Measurements from ENCODE around the gene PTPN23.
A peak's percentile ranks its signal among the peaks of the same experiment; 100 is the strongest.

PTPN23 gene

DNA sequence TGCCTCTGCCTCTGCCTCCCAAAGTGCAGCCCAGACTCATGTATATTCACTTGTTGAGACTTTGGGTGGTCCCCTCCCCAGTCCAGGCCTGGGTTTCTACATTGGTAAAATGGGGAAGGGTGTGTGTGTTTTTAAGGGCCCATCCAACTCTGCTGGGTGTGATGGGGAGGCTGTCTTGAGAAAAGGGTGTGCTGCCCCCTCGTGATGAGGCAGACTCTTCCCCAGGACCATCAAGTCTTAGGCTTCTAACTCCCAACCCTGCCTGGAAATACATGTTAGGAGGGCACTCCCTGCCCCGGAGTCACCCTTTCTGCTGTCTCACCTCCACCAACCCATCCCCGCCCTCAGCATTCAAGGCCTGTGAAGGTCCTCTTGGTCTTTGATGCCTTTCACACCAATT lies 4.4 kb upstream of the PTPN23 start:
- no peak for DNase-seq

DNA sequence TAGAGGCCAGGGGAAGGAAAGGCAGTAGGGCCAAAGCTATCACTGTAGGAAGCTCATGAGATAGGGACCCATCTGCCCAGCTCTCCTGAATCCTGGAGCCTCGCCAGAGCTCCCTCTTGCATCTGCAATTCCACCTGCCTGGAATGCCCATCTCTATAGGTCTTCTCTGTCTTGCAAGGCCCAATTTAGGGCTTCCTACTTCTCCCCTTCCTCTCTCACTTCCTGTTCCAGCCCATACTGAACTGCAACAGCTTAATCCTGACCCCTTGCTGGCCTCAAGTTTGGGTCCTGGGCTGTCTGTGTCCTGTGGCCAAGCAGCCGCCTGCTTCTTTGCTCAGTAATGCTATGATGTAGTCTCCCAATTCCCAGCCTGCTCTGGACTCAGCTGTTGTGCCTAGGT lies 3.6 kb upstream of the PTPN23 start:
- no peak for DNase-seq

DNA sequence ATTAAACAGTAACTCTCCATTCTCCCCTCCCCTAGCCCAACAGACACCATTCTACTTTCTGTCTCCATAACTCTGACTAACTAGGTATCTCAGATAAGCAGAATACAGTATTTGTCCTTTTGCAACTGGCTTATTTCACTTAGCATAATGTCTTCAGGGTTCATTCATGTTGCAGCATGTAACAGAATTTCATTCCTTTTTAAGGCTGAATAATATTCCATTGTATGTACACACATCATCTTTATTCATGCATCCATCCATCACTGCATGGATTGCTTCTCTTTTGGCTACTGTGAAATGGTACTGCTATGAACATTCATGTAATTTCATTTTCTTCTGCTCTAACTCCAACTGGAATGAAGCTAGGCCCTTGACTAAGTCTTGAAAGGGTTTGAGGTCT lies 2.0 kb upstream of the PTPN23 start:
- DNase-seq = no peak

DNA sequence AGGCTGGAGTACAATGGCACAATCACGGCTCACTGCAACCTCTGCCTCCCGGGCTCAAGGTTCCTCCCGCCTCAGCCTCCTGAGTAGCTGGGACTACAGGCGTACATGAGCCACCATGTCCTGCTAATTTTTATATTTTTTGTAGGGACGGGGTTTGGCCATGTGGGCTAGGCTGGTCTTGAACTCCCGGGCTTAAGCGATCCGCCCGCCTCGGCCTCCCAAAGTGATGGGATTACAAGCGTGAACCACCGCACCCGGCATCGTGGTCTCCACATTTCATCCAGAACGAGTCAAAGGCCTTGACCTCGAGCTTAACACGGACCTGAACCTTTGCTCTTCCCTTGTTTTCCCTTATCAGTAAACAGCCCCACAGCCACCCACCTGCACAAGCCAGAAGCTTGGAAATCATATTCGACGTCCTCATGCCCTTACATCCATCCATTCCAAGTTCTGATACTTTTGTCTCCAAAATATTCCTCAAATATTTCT lies 1.4 kb upstream of the PTPN23 start:
- no peak for DNase-seq

DNA sequence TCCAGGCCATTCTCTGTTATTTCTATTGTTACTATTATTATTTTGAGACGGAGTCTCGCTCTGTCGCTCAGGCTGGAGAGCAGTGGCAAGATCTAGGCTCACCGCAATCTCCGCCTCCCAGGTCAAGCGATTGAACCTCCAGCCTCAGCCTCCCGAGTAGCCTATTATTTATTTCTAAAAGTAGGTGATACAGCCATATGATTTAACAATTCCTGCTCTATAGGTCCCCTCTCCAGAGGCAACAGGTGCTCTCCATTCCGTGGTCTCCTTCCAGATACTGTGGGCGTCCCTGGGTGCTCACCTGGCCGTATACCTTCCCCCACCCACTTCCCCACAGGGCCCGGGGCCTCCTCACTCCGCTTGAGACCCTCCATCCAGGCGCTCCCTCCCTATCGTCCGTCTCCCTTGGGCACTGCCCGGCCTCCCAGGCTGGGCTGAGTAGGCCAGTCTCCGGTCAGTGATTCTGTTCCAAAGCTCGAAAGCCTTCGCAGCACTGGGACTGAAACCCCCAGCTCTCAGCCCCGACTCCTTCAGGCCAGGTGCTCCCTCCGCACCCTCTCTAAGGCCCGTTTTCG lies 708 bp upstream of the PTPN23 start:
- no peak for DNase-seq

DNA sequence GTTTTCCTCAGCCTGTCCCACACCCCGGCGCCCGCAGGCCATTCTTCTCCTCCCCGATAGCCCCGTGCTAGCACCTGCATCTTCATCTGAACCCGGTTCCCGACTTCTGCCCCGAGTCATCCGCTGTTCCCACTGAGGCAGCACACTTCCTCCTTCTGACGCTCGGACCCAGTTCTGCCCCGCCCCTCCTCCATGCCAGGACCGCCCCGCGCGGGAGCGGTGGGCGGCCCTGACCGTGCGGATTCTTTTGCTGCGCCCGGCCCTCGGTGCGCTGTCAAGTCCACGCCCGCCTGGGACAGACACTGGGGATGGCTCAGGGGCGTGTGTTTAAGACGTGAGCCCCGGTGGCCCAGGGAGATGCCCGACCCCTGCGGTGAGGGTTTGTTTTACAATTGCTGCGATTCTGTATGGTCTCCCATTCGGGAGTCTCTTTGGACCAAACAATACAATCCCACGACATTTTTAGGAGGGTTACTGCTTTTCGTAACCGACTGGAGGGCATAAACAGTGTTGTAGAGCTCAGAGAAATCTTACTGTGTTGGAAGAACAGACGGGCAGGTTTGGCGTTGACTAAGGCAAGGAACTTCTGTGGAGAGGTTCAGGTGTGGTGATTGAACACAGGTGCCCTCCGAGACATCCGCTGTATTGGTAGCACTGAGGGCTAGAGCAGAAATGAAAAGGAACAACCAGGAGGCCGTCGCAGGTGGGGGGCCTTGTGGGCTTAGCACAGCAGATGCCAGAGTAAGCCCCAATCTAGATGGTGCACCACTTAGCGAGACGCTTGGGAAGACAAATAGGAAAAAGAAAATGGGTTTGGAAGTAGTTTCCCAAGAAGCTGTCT lies 716 bp downstream of the PTPN23 start:
- peak in 4 of 6 experiments; percentile 40 to 73 (median 62) for DNase-seq

DNA sequence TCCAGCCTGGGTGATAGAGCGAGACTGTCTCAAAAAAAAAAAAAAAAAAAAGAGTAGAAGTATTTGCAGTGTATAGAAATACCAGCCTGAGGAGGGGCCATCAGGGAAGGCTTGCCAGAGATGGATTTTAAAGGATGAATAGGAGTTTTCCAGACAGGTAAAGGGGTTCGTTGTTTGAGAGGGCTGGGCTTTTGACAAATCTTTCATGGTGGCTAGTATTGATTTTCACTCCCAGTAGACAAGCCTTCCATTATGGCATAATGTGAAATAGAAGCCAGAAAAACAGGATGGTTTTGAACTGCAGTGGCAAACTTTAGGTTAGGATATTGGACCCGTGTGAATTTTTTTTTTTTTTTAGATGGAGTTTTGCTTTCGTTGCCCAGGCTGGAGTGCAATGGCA lies 3.6 kb downstream of the PTPN23 start:
- no peak for DNase-seq

DNA sequence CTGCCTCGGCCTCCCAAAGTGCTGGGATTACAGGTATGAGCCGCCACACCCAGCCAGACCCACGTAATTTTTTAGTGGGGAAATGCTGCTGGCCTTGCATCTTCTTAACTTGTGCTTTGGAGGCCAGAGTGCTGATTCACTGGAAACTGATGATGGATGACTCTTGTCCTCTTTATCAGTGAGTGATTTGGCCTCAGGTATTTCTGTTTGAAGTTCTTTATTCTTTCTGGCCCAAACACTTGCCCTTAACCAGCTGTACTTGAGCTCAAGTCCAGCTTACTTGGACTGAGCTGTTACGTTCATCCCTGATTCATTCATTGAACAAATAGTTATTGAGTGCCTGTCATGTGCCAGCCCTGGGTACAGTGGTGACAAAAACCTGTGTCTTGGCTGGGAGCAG lies 4.2 kb downstream of the PTPN23 start:
- DNase-seq = no peak

DNA sequence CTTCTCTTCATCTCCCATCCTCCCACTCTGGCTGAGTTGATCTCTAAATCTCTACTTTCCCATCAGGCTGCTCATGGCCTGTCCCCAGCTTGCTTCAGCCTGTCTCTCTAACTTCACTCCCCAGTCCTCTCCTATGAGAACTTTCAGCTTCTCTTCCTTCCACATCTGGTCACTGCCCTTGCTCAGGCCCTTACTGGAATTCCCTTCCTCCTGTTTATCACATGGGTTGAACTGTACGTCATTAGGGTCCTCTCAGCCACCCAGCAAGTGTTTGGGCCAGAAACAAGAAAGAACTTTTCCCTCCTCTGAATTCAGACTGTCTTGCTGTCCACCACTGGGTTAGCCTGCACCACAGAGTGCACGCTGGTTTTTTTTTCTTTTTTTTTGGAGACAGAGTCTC lies 5.0 kb downstream of the PTPN23 start:
- DNase-seq = no peak

DNA sequence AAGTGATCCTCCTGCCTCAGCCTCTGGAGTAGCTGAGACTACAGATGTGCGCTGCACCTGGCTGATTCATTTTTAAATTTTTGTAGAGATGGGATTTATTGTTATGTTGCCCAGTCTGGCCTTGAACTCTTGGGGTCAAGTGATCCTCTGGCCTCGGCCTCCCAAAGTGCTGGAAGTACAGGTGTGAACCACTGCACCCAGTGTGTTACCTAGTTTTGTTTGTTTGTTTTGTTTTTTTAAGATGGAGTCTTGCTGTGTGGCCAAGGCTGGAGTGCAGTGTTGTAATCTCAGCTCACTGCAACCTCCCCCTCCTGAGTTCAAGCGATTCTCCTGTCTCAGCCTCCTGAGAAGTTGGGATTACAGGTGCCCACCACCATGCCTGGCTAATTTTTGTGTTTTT lies 12.1 kb downstream of the PTPN23 start:
- DNase-seq = no peak

DNA sequence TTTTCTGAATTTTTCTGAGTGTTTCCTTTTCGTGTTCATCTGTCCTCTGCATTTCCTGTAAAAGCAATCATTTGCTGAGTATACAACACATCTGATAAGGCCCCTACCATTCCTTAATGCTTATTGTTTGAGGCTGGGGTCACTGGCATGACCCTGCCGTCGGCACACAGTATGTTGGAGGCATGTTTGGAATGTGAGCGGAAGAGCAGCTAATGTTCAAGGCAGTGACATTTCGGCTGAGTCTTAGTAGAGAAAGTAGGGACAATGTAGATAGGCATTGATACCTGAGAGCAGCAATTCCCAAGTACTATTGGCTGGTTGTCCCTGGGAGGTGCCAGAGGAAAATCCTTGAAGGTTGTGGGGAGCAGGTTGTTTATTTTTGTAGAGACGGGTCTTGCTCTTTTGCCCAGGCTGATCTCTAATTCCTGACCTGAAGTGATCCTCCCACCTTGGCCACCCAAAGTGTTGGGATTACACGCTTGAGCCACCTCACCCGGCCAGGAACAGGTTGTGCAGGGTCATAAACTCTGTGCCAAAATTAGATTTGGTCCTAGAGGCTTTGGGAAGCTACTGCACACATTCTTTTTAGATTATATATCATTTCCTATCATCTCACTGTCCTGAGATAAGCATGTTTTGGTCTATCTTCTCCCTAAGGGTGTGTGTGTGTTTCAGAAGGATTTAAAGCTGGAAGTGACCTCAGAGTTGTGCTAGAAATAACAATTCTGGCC lies 13.5 kb downstream of the PTPN23 start:
- DNase-seq = no peak

DNA sequence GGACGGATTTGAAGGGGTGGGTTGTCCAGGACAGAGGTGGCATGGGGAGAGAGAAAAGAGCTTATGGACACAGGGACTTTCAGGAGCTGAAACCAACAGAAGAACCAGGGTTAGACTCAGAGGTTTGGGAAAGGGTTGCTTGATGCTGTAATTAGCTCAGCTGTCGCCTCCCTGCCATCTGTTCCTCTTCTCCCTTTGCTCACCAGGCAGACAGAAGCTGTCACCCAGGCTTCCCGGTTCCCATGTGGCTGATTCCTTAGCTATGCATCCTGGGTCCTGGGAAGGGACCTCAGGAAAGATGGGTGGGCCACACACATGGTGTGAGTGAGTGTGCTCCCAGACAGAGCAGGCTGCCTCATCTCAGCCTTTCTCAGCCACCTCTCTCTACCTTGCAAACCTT lies 14.1 kb downstream of the PTPN23 start:
- DNase-seq = no peak

DNA sequence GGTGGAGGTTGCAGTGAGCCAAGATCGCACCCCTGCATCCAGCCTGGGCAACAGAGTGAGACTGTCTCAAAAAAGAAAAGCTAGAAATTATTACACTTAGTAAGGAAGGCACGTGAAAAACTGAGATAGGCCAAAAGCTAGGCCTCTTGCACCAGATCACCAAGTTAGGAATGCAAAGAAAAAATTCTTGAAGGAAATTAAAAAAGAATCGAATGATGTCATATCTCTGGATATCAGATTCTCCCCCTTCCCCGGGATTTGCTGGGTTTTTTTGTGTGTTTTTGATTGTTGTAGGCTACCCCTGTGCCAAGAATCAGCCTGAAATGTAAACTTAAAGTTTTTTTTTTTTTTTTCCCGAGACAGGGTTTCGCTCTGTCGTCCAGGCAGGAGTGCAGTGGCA lies 17.4 kb downstream of the PTPN23 start:
- DNase-seq = no peak

DNA sequence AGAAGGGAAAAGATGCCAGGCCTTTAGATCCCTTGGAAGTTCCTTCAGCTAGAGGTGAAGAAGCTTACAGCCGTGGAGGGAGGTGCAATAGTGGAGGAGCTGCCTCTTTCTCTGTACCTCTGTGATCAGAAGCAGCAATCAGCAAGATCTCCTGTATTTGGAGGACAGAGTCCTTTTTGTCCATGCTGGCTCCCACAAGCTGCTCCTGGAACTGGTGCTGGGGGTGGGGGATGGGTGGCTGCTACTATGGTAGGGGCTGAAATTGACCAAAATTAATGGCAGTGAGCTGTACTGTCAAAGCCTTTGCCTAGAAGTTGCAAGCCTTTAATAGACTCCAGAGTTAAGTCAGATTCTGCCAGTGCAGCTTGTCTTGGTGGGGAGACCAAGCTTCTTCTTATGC lies 18.2 kb downstream of the PTPN23 start:
- DNase-seq = no peak

DNA sequence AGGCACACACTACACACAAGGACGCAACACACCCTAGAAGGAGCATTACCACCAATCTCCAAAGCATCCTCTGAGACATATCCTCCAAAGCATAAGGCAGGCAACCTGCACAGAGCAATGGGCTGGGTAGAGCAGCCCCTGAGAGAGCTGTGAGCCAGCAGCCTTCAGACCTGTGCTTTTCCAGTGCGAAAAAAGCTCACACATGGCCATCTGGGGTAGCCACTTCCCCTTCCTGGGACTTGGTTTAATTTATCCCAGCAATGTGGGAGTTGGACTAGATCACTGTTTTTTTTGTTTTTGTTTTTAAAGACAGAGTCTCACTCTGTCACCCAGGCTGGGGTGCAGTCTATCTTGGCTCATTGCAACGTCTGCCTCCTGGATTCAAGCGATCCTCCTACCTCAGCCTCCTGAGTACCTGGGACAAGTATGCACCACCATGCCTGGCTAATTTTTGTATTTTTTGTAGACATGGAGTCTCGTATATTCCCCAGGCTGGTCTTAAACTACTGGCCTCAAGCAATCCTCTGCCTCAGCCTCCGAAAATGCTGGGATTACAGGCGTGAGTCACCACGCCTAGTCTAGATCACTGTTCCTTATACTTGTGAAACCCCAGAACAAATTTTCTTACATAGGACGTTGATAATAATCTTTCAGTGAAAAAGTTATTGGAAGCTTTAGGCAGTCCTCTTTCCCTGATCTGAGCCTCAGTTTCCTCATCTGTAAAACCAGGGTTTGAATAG lies 18.9 kb downstream of the PTPN23 start:
- no peak for DNase-seq

DNA sequence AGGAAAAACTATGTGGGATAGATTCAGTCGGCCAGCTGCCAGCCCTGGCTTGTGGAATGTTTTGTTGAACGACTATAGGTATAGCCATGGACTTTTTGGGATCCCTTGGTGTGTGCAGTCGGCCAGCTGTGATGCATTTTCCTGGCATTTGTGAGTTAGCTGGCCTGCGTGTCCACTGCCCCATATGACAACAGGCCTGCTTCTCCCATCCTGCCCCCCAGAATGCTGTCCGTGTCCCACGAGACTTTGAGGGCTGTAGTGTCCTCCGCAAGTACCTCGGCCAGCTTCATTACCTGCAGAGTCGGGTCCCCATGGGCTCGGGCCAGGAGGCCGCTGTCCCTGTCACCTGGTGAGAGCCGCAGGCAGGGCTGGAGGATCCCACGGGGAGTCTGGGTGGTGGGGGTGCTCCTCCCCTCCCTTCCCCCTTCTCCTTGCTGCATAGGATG lies 23.6 kb downstream of the PTPN23 start:
- DNase-seq = no peak

DNA sequence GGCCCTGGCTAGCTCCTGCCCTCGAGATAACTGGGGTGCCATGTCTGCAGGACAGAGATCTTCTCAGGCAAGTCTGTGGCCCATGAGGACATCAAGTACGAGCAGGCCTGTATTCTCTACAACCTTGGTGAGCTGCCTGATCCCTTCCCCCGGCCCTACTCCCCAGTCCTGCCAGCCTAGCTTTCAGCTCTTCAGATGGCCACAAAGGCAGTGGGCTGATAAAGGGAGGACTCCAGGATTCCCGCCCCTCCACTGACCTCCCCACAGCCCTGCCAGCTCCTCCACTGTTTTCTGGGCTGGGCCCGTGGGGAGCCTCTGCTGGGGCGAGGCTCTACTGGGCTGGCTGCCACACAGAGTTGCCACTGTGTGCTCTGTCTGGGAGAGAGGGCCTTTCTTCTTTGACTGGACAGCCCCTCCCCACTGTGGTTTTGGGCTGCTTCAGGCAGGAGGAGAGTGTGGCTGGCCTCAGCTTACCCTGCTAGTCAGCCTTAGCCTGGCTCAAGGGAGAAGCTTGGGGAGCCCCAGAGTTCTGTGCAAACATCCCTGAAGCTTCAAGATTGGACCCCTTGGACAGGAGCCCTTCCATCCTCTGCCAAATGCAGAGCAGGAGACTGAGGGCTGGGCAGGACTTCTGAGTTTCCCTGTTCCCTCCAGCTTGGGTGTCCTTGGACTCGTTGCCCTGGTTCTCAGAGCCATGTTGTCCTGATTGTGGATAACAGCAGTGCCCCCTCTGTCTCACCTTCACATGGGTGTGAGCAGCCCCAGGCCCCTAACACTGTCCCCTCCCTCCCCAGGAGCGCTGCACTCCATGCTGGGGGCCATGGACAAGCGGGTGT lies 24.4 kb downstream of the PTPN23 start:
- DNase-seq = no peak

DNA sequence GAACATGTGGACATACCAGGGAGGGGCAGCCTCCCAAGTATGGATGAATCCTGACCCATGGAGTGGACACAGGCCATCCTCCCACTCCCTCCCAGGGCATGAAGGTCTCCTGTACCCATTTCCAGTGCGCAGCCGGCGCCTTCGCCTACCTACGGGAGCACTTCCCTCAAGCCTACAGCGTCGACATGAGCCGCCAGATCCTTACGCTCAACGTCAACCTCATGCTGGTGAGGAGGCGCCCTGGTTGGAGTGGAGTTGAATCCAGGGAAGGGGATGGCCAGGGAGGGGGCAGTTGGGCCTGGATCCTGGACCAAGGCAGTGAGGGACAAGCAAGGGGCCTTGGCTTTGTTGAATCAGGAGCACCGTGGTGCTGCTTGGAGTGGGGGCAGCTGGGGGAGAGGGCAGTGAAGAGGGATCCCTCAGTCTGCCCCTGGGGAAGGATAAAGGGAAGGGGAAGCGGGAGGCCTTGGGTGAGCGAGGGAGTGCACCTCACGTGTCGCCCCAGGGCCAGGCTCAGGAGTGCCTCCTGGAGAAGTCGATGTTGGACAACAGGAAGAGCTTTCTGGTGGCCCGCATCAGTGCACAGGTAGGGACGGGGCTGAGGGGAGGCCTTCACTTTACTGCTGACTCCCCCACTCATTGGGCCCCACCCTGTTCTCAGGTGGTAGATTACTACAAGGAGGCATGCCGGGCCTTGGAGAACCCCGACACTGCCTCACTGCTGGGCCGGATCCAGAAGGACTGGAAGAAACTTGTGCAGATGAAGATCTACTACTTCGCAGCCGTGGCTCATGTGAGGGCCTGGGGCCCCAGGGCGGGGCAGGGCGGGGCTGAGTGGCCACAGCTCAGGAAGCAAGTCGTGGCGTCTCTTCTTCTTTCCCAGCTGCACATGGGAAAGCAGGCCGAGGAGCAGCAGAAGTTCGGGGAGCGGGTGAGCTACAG lies 25.3 kb downstream of the PTPN23 start:
- DNase-seq = no peak

DNA sequence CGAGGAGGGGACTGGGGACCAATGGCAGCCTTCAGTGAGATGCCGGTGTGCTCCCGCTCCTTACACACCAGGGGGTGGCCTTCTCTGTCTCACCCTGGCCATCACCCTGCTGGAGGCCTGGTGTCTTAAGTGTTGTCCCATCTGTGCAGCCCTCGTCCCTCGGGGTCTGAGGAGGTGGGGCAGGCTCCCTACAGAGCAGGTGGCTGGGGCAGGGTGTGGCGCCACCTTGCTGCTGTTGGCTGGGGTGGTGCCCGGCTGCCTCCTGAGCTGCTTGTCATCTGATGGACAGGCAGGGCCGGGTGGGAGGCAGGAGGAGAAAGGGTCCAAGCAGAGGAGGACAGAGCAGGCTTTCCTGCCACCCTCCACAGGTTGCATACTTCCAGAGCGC lies 25.9 kb downstream of the PTPN23 start:
- no peak for DNase-seq

DNA sequence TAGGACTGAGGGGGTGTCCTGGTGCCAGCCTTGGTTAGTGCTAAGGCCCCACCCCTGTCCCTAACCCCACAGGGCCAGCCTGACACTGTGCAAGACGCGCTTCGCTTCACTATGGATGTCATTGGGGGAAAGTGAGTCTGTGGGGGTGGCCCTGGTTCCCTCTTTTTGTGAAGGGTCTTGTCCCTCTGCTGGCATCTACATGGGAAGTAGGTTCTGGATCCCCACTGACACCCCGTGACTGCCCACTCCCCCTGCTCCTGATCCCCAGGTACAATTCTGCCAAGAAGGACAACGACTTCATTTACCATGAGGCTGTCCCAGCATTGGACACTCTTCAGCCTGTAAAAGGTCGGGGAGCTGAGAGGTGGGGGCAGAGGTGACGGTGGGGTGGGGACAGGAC lies 26.4 kb downstream of the PTPN23 start:
- no peak for DNase-seq

Measured in stimulated activated naive CD4-positive, alpha-beta T cell (primary cell).